ENCODE data around the gene PCDHA7.
"Not testable (repeated sequence)": the region's sequence is repeated elsewhere in the genome, so short reads cannot be mapped to it uniquely, and the experiment has no call there.

The PCDHA7 gene

GRCh38 chr5:140823475-140823874 is 10.6 kb upstream of the PCDHA7 start:
- no peak for DNase-seq

- no peak for DNase-seq
Observed at GRCh38 chr5:140827704-140828361, 6.2 kb upstream of the PCDHA7 start, which contains the start of gene PCDHA6. Gene PCDHA6, plus strand, starts transcription at chr5:140827960. Its CDS starts 132 bp downstream, at chr5:140828092.

- DNase-seq: no peak
Observed at GRCh38 chr5:140828362-140828737, 5.7 kb upstream of the PCDHA7 start.

GRCh38 chr5:140829511-140830501 is 4.3 kb upstream of the PCDHA7 start:
- DNase-seq: not testable (repeated sequence)

GRCh38 chr5:140834439-140835008 is 455 bp downstream of the PCDHA7 start:
- not testable (repeated sequence) for DNase-seq

- DNase-seq: no peak
Observed at GRCh38 chr5:140835622-140836510, 1.8 kb downstream of the PCDHA7 start.

GRCh38 chr5:140840978-140841962 is 7.2 kb downstream of the PCDHA7 start, which contains the start of gene PCDHA8:
Gene PCDHA8, plus strand, starts transcription at chr5:140841187. Its CDS starts 135 bp downstream, at chr5:140841322.
- no peak for DNase-seq

GRCh38 chr5:140842798-140843733 is 9.0 kb downstream of the PCDHA7 start:
- no peak for DNase-seq

- DNase-seq: not testable (repeated sequence)
Observed at GRCh38 chr5:140848139-140849102, 14.4 kb downstream of the PCDHA7 start, which contains the start of gene PCDHA9. Gene PCDHA9, plus strand, starts transcription at chr5:140848382. Its CDS starts 114 bp downstream, at chr5:140848496.

- not testable (repeated sequence) for DNase-seq
Observed at GRCh38 chr5:140849831-140850634, 16.0 kb downstream of the PCDHA7 start.

GRCh38 chr5:140855772-140856674 is 22.0 kb downstream of the PCDHA7 start, which contains the start of gene PCDHA10:
Gene PCDHA10, plus strand, starts transcription at chr5:140855897. Its CDS starts 152 bp downstream, at chr5:140856049.
- no peak for DNase-seq

- DNase-seq: no peak
Observed at GRCh38 chr5:140857177-140857986, 23.3 kb downstream of the PCDHA7 start.

- DNase-seq: no peak
Observed at GRCh38 chr5:140857987-140858240, 23.8 kb downstream of the PCDHA7 start.

GRCh38 chr5:140862441-140863295 is 28.6 kb downstream of the PCDHA7 start:
- DNase-seq: no peak

Data from activated T-cell treated with anti-CD3 and anti-CD28 coated beads for 4 hours (primary cell).